ENCODE results near the gene FNDC8. TPM values are rescaled to one million over a fixed set of nuclear protein-coding genes. Genes with fewer than 3 reads are reported as not detected.

FNDC8 gene
- total and polyA plus RNA-seq, 9 of the 15 experiments (the other 6 are each of a cell fraction or from before 2014, with no cell fraction given) = 0.04 TPM; not detected in 8

GRCh38 chr17:35119370-35120165, 1.8 kb upstream of the FNDC8 start, which contains the start of gene RAD51D (continued):
- TF ChIP-seq ARID4B (CRISPR knock-in tag; IDR thresholded peaks at IDR 0.05) (peak; percentile 39; the same call in 1 of the 2 replicates), ETV6 (IDR thresholded peaks at IDR 0.05; ENCODE audit: borderline replicate concordance in 1 of 2, low read depth in 2 of 2, low read length in 1 of 2) (no peak), ETV6 (CRISPR knock-in tag; IDR thresholded peaks at IDR 0.05; ENCODE audit: borderline replicate concordance) (no peak), SMAD2 (IDR thresholded peaks at IDR 0.05; ENCODE audit: low read depth, low read length) (no peak), TGIF2 (CRISPR knock-in tag; IDR thresholded peaks at IDR 0.05) (no peak), RAD21 (CRISPR knock-in tag; conservative IDR thresholded peaks at IDR 0.05 in 1 of 2, IDR thresholded peaks at IDR 0.05 in 1 of 2) (peak; percentile 95 to 96), MAFK (IDR thresholded peaks at IDR 0.05; ENCODE audit: low read length) (no peak), HBP1 (CRISPR knock-in tag; IDR thresholded peaks at IDR 0.05) (no peak), MAFF (IDR thresholded peaks at IDR 0.05; ENCODE audit: low read length) (no peak), NEUROD1 (IDR thresholded peaks at IDR 0.05; ENCODE audit: borderline replicate concordance, low read depth, low read length, partially characterized antibody) (peak; percentile 32), NRF1 (conservative IDR thresholded peaks at IDR 0.05 in 1 of 2, IDR thresholded peaks at IDR 0.05 in 1 of 2) (peak in 1 of 2 experiments; percentile 7; a peak in 3 of 4 replicates), CGGBP1 (CRISPR knock-in tag; IDR thresholded peaks at IDR 0.05) (no peak), ZNF655 (CRISPR knock-in tag; IDR thresholded peaks at IDR 0.05) (no peak), PCBP1 (IDR thresholded peaks at IDR 0.05; ENCODE audit: low read depth, low read length, poor library complexity, severe bottlenecking) (peak; percentile 93), DPF2 (IDR thresholded peaks at IDR 0.05) (no peak), RHOXF2B (CRISPR knock-in tag; conservative IDR thresholded peaks at IDR 0.05) (no peak), ZNF143 (CRISPR knock-in tag; IDR thresholded peaks at IDR 0.05) (no peak), POLR2G (IDR thresholded peaks at IDR 0.05; ENCODE audit: low read depth, low read length) (peak; percentile 88), CREB1 (IDR thresholded peaks at IDR 0.05) (peak; percentile 36; the same call in 1 of the 2 replicates), CREB1 (CRISPR knock-in tag; IDR thresholded peaks at IDR 0.05) (no peak), SAFB2 (IDR thresholded peaks at IDR 0.05; ENCODE audit: borderline replicate concordance, low read depth, low read length, severe bottlenecking) (no peak)
